ENCODE results near the gene PRR7.

The PRR7 gene

DNA sequence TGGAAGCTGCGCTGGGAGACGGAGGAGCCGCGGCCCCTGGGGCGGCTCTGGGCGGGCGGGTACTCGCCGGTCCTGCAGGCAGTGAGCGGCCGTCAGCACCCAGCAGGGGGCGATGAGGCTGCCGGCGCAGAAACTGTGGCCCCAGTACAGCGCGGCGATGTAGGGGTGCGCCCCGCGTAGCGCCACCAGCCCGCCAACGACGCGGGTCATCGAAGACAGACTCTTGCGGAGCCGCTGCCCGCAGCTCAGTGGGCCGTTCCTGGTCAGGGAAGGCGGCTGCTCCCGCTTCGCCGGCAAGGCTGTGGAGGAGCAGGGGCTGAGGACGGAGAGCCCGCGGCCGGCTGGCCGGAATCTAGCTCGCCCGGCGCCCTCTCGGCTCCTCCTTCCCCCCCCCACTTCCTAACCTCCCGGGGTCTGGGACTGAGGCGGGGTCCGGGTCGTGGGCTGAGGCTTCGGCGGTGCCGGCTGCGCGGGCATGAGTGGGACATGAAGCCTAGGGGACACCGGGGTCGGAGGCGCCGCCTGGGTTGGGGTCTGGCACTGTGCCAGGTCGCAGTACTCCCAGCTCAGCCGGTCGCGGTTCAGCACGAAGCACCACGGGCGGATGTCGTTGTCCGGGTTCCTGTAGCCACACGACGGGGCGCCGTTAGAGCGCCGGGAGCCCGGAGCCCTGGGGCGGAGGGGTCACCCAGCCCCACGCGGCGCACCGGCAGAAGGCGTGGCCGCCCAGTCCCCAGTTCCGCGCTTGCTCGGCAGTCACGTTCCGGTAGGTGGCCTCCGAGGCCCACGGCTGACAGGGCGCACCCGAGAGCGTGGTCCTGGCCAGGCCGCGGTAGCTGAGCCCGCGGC, 42.6 kb upstream of the PRR7 start:
- in situ Hi-C loops (cut with MboI; ENCODE audit: low pct_unique_long_range_greater_than_20kb, low sequenced_read_pairs, unreplicated experiment), result loop anchor here (10.0 kb wide), 1 partner anchor 51 kb away; no protein-coding TSS in a partner anchor

DNA sequence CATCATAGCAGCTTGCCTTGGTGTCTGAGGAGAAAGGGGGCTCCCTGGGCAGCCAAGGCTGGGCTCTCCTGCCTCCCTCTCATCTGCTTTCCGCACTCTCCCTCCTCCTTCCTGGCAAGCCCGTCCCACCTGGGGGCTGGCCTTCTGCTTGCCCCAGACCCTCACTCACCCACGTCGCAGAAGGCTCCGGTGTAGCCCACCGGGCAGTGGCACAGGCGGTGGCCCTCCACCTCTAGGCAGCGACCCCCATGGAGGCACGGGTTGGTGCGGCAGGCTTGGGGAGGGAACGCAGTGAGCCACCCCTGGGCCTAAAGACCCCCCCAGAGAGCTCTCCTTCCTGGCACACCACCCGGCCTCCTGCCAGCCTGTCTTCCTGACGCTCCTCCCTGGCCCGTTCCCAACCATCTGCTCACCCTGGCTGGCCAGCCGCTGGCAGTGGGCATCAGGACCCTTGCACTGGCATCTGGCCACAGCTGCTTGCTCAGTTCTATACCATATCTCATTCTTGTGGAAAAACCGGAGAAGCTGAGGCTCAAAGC, 41.9 kb upstream of the PRR7 start:
- in situ Hi-C loops (cut with MboI; ENCODE audit: low pct_unique_long_range_greater_than_20kb, low sequenced_read_pairs, unreplicated experiment), result loop anchor here (10.0 kb wide), 1 partner anchor 50 kb away; no protein-coding TSS in a partner anchor
- DNase-seq (ENCODE audit: low spot score), result no peak

More for the DNA sequence above, 42.6 kb upstream of the PRR7 start:
- TF ChIP-seq, protein P1, sequence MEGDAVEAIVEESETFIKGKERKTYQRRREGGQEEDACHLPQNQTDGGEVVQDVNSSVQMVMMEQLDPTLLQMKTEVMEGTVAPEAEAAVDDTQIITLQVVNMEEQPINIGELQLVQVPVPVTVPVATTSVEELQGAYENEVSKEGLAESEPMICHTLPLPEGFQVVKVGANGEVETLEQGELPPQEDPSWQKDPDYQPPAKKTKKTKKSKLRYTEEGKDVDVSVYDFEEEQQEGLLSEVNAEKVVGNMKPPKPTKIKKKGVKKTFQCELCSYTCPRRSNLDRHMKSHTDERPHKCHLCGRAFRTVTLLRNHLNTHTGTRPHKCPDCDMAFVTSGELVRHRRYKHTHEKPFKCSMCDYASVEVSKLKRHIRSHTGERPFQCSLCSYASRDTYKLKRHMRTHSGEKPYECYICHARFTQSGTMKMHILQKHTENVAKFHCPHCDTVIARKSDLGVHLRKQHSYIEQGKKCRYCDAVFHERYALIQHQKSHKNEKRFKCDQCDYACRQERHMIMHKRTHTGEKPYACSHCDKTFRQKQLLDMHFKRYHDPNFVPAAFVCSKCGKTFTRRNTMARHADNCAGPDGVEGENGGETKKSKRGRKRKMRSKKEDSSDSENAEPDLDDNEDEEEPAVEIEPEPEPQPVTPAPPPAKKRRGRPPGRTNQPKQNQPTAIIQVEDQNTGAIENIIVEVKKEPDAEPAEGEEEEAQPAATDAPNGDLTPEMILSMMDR (IDR thresholded peaks at IDR 0.05; ENCODE audit: extremely low read depth, insufficient read depth, missing control alignments), result peak; percentile 96
- DNase-seq (ENCODE audit: low spot score), result peak; percentile 96

DNA sequence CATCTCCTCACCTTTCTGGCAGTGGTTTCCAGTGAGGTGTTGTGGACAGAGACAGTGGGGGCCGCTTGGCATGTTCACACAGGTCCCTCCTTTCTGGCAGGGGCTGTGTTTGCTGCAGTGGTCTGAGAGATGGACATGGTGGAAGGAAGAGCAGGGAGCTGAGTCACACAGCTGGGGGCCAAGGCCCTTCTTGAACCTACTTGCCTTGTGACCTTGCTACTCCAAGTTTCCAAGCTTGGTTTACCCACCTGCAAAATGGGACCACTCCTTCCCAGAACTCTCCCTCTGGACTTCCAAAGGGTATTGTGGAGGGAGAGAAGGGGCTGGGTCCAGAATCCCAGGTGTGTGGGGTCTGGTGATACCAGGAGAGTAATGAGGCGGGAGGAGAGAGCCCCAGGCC, 41.3 kb upstream of the PRR7 start:
- TF ChIP-seq, protein P1 (IDR thresholded peaks at IDR 0.05; ENCODE audit: extremely low read depth, insufficient read depth, missing control alignments), result no peak
- in situ Hi-C loops (cut with MboI; ENCODE audit: low pct_unique_long_range_greater_than_20kb, low sequenced_read_pairs, unreplicated experiment), result loop anchor here (10.0 kb wide), 1 partner anchor 49 kb away; no protein-coding TSS in a partner anchor
- DNase-seq (ENCODE audit: low spot score), result no peak

More for the DNA sequence above, 41.9 kb upstream of the PRR7 start:
- TF ChIP-seq, protein P1 (IDR thresholded peaks at IDR 0.05; ENCODE audit: extremely low read depth, insufficient read depth, missing control alignments), result no peak

DNA sequence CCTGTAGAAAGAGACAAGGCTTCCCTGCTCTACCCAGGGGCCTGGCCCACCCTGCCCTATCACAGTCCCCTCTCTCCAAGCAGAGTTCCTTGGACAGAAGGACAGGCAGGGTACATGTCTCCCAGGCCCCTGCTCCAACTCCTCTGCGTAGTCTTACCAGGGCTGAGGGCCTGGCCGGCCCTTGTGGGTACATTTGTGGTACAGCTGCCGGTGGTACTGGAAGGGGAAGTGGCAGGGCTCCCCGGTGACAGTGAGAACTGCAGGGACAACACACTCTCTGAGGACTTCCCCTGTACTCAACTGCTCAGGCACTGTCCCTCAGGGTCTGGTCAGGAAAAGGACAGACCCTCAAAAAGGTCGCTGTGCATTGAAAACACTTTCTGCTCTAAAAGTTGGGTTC, 40.8 kb upstream of the PRR7 start:
- DNase-seq (ENCODE audit: low spot score), result no peak
- TF ChIP-seq, protein P1 (IDR thresholded peaks at IDR 0.05; ENCODE audit: extremely low read depth, insufficient read depth, missing control alignments), result no peak
- in situ Hi-C loops (cut with MboI; ENCODE audit: low pct_unique_long_range_greater_than_20kb, low sequenced_read_pairs, unreplicated experiment), result loop anchor here (10.0 kb wide), 1 partner anchor 49 kb away; no protein-coding TSS in a partner anchor

DNA sequence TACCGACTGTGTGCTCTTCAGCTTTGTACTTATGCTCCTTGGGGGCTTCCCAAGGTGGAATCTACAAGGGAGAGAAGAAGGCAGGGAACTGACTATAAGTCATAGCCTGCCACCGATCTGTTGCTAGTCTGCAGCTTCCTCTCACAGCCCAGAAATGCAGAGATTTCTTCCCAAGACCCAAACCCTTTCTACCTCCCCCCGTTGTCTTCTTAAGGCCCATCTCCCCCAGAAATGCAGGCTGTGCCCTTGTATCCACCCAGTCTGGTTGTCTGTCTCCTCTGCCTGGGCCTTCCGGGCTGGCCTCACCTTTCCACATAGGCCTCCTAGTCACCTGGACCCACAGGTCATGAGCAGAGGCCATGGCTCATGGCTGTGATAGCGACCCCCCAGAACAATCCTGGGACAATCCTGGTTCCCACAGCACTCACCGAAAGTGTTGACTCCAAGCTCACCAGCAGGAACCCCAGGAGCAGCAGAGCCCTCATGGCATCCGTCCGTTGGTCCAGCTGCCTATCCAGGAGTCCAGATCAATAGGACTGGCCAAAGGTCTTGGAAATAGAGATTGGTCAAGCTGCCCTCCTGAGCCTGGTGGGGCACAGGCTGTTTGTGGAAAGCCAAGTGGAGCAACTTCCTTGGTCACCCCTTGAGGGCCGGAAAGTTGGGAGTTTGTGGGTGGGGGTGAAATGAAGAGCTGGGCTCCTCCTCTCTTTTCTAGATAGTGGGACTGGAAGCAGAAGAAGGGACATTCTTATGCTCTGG, 37.4 kb upstream of the PRR7 start, which contains the start of gene F12:
F12 (minus strand) TSS at position 522 of the 759 bp plus-strand sequence; CDS start at position 485, 37 bp downstream.
- in situ Hi-C loops (cut with MboI; ENCODE audit: low pct_unique_long_range_greater_than_20kb, low sequenced_read_pairs, unreplicated experiment), result loop anchor here (10.0 kb wide), 1 partner anchor 46 kb away; no protein-coding TSS in a partner anchor
- DNase-seq (ENCODE audit: low spot score), result no peak

More for the DNA sequence above, 37.4 kb upstream of the PRR7 start, which contains the start of gene F12:
- TF ChIP-seq, protein P1 (IDR thresholded peaks at IDR 0.05; ENCODE audit: extremely low read depth, insufficient read depth, missing control alignments), result no peak

Measured in GM13977 (cell line).